ENCODE results near the gene PRKD2. TPM values are rescaled to one million over a fixed set of nuclear protein-coding genes. Genes with fewer than 3 reads are reported as not detected.

The PRKD2 gene
- total and polyA plus RNA-seq, 2 of the 8 experiments (the other 6 are each of a cell fraction or from before 2014, with no cell fraction given): 24.4 to 63.8 TPM

GRCh38 chr19:46755077-46755852, 38.4 kb upstream of the PRKD2 start:
- no peak overlapping the region for H2AK5ac ChIP-seq (ENCODE audit: low read depth, low read length)
- H3K18ac ChIP-seq (ENCODE audit: extremely low read depth, low read length): no peak overlapping the region
- peaks cover 6 to 13% of the 10 kb centered on the region in 2 experiments for H4K20me1 ChIP-seq (replicated peaks in 1 of 2; ENCODE audit: control insufficient read depth in 1 of 2, insufficient read depth in 2 of 2, low read length in 2 of 2)
- TF ChIP-seq YY1 (IDR thresholded peaks at IDR 0.05; ENCODE audit: low read depth, low read length) (no peak), SIRT6 (IDR thresholded peaks at IDR 0.05; ENCODE audit: low read length) (no peak), CEBPB (IDR thresholded peaks at IDR 0.05; ENCODE audit: low read depth, low read length) (no peak), MAX (IDR thresholded peaks at IDR 0.05) (no peak), SP4 (IDR thresholded peaks at IDR 0.05; ENCODE audit: low read length) (no peak), CHD2 (IDR thresholded peaks at IDR 0.05; ENCODE audit: low read length) (no peak), SUZ12 (IDR thresholded peaks at IDR 0.05; ENCODE audit: low read length) (no peak), EP300 (IDR thresholded peaks at IDR 0.05; ENCODE audit: borderline replicate concordance in 1 of 2, low read depth in 2 of 2, low read length in 2 of 2) (no peak)
- no peak for FAIRE-seq
- no peak overlapping the region for H4K91ac ChIP-seq (replicated peaks; ENCODE audit: insufficient read length, low read length)
- POLR2A ChIA-PET (ENCODE audit: partially characterized antibody): interaction anchor here (0.6 to 3.6 kb wide), 8 partner anchors 10 to 94 kb away, joined by 3 to 16 read pairs (median 4); partner anchors contain the start of gene SLC1A5
- H3K4me2 ChIP-seq (ENCODE audit: insufficient read depth in 1 of 2, low read depth in 2 of 2, low read length in 2 of 2): no peak overlapping the region
- H3K4ac ChIP-seq (replicated peaks; ENCODE audit: insufficient read length, low read depth, low read length): no peak overlapping the region
- H3K27ac ChIP-seq (ENCODE audit: low read depth, low read length): no peak overlapping the region
- no peak overlapping the region for H3K14ac ChIP-seq (ENCODE audit: insufficient read length)
- no peak for DNase-seq (ENCODE audit: low read depth in 1 of 2, low spot score in 2 of 2)
- H2BK12ac ChIP-seq (ENCODE audit: low read depth, low read length): no peak overlapping the region
- H3K56ac ChIP-seq (replicated peaks; ENCODE audit: insufficient read length, low read depth, low read length): no peak overlapping the region
- peaks cover 0 to 20% (median 7%) of the 10 kb centered on the region in 4 experiments; a peak in 5 of 8 replicates for H3K36me3 ChIP-seq (ENCODE audit: control insufficient read depth in 2 of 4, insufficient read depth in 4 of 4, low read length in 3 of 4)
- H2BK15ac ChIP-seq (ENCODE audit: low read length): no peak overlapping the region
- no peak overlapping the region for H3K9ac ChIP-seq (replicated peaks in 1 of 4; ENCODE audit: extremely low read depth in 1 of 4, low read depth in 3 of 4, low read length in 3 of 4)
- H2BK120ac ChIP-seq (replicated peaks; ENCODE audit: low read depth, low read length): no peak overlapping the region
- H4K8ac ChIP-seq (ENCODE audit: extremely low read depth, insufficient read depth, low read length): no peak overlapping the region
- H3K4me1 ChIP-seq (replicated peaks in 1 of 4; ENCODE audit: control insufficient read depth in 3 of 4, insufficient read depth in 4 of 4, low read length in 3 of 4): peaks cover 0 to 5% (median 0%) of the 10 kb centered on the region in 4 experiments; a peak in 4 of 7 replicates
- no peak overlapping the region for H2BK20ac ChIP-seq (ENCODE audit: low read length)
- CTCF ChIA-PET (ENCODE audit: partially characterized antibody): interaction anchor here (0.6 to 12.2 kb wide), 15 partner anchors 11 to 377 kb away, joined by 3 to 176 read pairs (median 6); partner anchors contain the start of gene FKRP
- H4K5ac ChIP-seq (ENCODE audit: insufficient read length, low read depth, low read length): no peak overlapping the region
- H3K79me1 ChIP-seq (ENCODE audit: low read depth, low read length): no peaks in the 10 kb centered on the region
- H3K23me2 ChIP-seq (ENCODE audit: low read depth, low read length): no peaks in the 10 kb centered on the region
- H3K27me3 ChIP-seq (replicated peaks in 1 of 4; ENCODE audit: control insufficient read depth in 3 of 4, extremely low read depth in 1 of 4, insufficient read depth in 3 of 4, low read length in 3 of 4): no peaks in the 10 kb centered on the region
- H3K79me2 ChIP-seq (ENCODE audit: control insufficient read depth in 1 of 2, insufficient read depth in 2 of 2, low read length in 2 of 2): no peaks in the 10 kb centered on the region
- H3K23ac ChIP-seq (ENCODE audit: insufficient read length): no peak overlapping the region
- H3K9me3 ChIP-seq (ENCODE audit: insufficient read depth in 2 of 2, low read depth in 1 of 2, low read length in 1 of 2): no peaks in the 10 kb centered on the region; a peak in 1 of 4 replicates
- H3K4me3 ChIP-seq (ENCODE audit: extremely low read depth in 1 of 4, insufficient read depth in 2 of 4, low read depth in 3 of 4, low read length in 4 of 4): no peak overlapping the region
- no peak overlapping the region for H2AFZ ChIP-seq (ENCODE audit: low read length)
- WGBS, 2 experiments (ENCODE audit: extremely low coverage in 1 of 2, insufficient coverage in 1 of 2, insufficient read length in 1 of 2, insufficient replicate concordance in 2 of 2, low coverage in 1 of 2, low lambda C conversion rate in 2 of 2, missing lambda C conversion rate in 1 of 2): 91% methylated on average over 38 of the region's 39 CpGs; no CpG with 5 or more reads in 1 of the 2 experiments
- no peak overlapping the region for H2BK5ac ChIP-seq (ENCODE audit: low read depth, low read length)

All from H1 (cell line).